Kidney tubule cell (primary cell): Measurements from ENCODE around the gene MON2.

Source experiments
- DNase-seq: peaks from one replicate; pipeline ENCODE4 v3.0.0-alpha.2; 2018; ENCODE audit warnings: low spot score

Gene MON2

DNA sequence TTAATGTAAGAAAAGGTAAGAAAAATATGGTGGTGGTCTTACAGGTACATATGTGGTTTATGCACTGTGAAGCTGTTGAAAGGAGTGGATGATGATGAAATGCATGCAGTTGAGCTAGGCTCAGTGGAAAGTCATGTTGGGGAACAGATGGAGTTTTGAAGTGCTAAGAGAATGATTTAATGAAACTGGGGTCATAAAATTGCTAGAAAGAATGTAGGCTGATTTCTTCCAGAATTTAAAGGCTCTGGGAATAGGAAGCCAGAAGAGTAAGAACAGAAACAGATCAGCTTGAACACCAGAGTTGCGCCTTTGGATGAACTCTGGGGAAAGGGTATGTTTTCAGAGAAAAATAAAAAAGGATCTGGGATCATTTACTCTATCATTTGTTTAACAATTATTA is 146.5 kb downstream of the MON2 start:
- no peak for DNase-seq

DNA sequence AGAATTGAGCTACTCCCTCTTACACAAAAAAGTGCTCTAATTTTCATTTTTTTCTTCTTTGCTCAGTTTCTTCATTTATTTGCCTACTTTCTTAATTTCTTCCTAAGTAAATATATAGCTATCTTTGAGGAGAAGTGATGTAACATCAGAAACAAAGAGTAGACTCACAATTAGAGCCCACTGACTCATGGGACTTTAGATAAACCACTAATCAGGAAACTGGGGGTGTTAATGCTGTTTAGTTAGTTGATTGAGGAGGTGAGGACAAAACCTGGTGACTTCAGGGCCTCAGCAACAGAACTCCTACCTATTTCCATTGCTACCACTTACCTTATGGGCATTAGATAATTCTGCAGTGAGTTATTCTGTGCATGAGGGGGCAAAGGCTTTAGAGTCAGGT is 151.7 kb downstream of the MON2 start:
- no peak for DNase-seq

DNA sequence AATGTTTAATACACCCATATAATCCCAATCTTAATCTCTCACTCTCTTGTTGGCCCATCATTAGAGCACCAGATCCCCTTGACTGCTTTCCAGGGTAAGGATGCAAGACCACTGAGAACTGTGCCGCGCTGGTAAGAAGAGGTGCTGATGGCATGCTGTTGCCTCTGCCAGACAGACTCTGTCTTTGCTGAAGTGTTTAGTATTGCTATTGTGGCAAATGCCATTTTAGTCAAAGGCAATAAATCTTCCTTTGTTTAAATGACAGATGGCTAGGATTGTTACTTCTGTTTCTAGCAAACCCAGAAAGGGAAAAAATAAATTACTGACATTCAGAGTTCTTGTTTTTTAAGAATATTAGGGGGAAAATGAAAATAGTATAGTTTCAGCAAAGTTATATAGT is 152.3 kb downstream of the MON2 start:
- DNase-seq: no peak

DNA sequence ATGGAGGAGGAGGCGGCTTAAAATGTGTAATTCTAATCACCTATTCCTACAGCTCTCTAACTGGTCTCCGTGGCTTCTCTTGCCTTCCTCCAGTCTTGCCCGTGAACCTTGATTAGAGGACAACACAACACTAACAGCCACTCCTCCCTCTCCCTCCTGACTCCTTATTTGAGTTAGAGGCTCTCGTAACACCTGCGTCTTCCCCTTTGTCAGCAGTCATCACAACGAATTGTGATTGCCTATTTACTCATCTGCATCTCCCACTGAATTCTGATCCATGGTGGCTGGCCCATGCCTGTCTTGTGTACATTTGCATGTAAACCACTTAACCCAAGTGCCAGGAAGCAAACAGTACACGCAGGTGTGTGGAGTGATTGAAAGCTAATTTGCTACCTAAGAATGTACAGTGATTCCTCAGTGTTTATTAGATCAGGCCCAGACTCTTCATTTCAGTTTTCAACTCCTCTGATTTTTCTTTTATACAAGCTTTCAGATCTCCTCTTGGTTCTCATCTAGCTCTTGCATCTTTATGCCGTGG is 154.5 kb downstream of the MON2 start:
- no peak for DNase-seq

DNA sequence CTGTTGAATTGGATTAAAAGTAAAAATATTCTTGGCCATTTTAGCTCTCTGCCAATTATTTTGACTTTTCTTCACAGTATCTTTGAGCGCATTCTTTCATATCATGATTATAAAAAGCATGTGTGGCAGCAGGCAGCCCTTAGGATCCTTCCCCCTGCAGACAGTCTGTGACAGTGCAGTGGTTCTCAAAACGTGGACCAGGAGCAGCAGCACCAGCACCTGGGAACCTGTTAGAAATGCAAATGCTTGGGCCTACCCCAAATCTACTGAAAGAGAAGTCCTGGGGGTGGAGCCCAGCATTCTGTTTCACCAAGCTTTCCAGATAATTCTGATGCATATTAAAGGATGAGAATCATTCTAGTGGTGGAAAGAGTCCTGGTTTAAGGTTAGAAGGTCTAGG is 155.6 kb downstream of the MON2 start:
- no peak for DNase-seq

DNA sequence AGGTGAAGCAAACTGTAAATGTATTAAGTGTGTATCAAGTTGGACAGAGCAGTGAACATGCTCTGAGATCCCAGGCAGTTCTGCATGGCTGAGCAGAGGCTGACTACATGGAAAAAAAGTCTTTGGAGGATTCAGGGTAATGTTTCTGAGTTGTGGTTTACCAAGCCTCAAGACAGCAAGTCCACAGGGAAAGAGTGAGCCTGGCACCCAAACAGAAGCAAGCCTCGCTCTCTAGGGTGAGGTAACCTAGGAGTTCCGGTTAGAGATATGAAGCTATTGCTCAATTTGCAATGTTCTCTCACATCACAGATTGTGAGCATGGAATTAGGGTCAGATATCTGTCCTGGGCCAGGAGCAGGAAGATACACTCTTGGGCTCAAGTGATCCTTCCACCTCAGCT is 158.6 kb downstream of the MON2 start:
- peak; percentile 89 for DNase-seq

DNA sequence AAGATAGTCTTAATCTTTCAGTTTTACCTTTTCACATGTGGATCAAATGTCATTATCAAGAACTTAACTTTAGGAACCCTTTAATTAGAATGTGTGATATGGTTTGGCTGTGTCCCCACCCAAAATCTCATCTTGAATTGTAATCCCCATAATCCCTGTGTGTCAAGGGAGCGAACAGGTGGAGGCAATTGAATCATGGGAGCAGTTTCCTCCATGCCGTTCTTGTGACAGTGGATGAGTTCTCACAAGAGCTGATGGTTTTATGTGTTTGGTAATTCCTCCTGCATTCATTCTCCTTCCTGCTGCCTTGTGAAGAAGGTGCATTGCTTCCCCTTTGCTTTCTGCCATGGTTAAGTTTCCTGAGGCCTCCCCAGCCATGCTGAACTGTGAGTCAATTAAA is 160.6 kb downstream of the MON2 start:
- no peak for DNase-seq

DNA sequence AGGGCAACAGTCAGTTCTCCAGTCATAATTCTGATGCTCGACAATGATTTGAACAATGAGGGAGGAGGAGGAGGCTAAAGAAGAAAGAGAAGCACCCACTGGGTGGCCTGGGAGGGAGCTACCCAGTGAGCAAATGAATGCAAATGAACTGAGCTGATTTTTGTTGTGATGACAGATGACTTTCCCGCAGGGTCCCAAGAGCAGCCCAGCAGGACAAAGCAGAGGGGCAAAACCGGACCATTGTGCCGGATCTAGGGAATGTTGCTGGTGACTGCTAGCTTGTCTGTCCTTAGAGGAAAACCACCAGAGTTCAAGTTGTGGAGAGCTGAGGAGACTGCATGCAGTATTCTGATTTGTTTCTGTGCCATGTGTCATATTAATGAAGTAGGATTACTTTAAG is 162.8 kb downstream of the MON2 start:
- no peak for DNase-seq

DNA sequence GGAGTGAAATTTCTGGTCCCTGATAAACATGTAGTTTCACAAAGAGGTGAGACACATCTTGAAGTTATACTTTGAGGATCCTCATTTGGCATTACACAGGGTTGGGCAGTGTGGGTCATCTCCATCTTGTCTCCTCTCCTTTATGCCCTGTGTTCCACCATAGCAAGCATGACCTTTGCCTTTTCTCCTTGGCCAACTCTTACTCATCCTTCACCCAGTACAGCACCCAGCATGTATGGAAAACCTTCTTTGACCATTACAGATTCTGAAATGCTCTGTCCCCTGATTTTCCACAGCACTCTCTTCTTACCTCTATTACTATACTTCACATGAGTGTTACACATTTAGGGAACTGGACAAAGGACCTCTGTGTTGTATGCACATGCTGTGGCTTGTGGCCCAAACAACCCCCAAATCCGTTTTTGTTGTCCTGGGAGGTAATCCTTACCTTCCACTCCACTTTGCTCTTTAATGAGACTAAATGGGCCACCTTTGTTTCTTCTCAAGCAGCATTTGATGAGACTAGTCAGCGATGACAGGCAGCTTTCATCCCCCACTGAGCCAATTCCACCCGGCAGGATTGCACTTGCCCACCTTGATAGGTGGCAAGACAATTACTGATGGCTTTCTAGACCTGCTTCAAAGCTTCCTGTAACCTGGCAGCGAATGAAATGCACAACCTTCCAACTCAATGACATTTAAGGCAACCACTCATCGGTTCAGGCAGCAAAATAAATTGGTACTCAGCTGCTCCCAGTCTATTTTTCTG is 163.5 kb downstream of the MON2 start:
- no peak for DNase-seq

DNA sequence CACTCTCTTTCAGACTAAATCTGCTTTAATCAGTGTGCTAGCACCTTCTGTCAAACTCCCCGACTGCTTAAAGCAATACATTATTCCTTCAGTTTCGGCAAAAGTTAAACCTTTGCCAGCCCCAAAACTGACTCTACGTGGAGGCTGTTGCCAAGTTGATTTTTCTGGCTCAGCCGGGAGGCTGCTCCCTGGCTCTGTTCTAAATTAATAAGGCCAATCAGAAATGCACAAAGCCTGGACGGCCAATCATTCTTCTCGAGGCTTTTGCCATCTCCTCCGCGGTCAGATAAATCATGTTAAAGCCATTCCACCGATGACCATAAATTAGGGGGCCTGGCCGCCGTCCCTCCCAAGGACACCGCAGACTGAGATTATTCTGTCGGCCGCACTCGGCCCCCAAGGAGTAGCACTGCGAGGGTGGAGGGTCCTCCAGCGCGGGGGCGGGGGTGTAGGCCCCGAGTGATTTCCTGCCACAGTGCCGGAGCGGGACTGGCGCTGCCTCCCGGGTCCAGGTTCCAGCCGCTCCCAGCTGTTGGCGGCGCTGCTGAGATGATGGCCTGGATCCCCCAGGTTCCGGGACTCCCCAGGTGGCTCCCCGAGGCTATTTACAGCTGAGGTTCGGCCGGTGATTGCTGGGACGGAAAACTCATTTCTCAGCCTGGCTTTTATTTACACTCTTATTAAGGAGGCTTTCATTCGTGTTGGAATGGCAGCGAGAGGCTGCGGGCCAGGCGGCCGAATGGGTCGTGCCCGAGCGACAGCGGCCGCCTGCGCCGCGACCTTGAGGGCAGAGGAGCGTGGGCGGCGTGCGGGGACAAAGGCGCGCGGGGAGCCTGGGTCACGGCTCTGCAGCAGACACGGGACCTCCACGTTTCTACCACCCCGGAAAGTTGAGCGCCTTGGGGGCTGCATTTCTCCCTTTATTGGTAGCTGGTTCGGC is 165.1 kb downstream of the MON2 start:
- peak; percentile 65 for DNase-seq

DNA sequence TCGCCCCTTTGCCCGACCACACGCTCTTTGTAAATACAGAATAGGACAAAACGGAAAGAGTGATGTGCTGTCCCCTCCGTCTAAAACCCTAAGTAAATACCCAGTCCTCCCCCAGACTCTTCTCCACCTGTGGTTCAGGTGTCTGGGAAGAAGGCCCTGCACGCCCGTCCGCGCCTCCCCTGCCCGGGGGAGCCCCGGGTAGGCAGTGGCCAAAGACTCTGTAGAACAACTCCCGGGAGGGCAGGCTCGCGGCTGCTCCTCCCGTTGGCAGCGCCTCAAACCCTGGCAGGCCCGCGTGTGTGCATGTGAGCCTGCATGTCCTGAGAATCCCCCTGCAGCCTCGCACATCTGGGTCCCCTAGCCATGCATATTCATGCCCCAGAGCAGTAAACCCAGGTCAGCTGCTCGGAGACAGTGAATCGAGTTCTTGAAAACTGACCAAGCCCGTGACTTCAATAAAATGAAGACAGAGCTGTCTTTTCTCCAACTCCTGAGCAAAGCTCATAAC is 165.8 kb downstream of the MON2 start:
- DNase-seq: no peak

DNA sequence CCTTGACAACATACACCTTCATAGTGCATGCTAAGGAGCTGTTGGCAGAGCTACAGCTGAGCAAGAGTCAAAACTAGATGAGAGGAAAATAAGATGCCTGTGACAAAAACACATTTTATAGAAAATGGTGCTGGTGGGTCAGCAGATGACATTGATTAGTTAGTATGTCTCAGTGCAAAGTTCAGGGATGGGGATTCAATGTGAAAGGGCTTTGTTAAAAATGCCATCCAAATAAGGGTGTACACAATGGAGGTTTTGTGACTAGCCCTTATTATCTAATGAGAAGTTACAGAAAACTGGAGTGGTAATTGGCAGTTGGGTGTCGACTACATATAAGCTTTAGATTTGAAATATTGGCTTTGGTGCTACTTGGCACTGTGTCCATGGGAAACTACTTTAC is 169.0 kb downstream of the MON2 start:
- DNase-seq: no peak

DNA sequence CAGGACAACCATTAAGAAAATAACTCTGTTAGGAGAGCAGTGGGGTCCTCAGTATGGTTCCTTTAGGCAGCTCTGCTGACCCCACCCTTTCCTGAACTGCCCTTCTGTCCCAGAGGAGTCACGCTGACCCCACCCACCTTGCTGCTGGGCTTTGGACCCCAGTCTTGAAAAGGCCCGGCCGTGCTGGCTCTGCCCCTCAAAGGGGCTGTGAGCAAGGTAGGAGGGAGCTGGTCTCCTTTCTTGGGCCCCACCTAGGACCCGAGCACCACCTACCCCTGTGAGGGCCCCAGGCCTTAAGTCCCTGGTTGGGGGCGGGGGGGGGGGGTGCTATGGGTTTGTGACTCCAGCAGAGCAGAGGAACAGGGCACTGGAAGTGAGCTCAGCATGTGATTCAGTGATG is 171.1 kb downstream of the MON2 start:
- no peak for DNase-seq

DNA sequence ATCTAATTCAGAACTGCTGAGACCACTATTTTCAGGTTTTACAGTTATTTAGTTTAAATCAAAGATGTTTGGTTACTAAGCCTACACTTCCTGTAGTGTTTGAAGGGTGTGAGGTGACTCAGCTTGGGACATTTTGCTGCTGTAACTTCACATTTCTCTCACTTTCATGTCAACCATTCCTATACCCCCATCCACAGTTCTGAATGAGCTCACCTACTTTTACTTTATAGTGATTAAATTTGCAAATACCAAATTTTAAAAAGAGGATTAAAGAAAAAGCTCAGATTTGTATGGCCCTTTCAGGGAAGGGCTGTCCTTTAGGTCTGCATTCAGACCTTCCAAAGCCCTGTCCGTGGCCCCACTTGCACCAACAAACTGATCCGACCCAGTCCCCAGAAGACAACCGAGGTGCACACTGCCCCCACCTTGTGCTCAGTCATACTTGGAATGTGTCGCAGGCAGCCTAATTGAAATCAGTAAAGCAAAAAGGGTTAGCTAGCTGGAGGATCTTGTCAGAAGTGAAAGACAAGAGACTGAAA is 174.4 kb downstream of the MON2 start:
- peak; percentile 60 for DNase-seq

DNA sequence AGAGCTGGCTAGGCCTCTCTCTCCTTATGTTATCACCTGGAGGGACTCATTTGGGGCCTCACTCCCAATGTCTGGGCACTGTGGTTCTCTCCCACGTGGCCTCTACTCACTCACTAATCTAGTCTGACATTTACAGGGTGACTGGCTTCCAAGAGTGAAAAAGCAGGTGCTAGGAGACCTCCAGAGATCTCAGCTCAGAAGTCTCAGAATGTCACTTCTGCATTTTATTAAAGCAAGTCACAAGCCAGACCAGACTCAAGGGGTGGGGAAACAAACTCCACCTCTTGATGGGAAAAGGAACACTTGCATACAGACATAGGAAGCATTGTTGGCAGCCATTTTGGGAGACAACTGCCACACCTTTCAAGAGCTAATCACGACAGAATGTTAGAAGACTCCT is 175.9 kb downstream of the MON2 start:
- DNase-seq: no peak

DNA sequence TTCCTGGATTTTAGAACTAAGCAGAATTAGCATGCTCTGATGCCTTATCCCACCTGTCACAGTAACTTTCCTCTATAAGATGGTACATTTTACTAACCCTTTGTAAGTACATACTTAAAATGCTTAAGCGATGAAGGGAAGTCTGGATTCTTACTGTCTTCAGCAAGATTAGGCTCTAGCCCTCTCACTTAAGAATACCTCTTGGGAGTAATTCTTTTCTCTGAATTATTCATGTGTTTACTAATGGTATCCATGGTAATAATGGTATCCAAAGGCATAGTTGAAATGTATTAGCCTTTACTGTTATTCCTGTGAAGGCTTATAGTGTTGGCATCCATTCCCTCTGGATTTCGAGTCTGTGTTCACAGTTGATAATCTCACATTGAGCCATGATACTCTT is 176.9 kb downstream of the MON2 start:
- DNase-seq: no peak

DNA sequence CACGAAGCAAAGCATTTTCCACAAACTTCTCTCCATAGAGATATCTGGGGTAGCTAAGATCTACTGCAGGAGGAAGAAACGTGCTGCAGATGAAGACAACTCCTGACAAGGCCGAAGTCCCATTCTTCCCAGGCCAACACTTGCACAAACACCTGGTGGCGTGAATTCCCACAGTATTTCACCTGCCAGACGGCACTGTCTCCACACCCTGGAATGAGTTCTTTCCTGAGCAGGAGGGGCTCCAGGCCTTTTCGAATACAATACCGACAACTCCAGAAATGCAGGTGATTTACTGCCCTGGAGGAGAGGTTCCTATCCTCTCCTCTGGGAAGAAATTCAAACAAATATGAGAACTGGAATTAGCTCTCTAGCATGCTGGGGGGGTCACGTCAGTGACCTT is 179.9 kb downstream of the MON2 start:
- DNase-seq: no peak

DNA sequence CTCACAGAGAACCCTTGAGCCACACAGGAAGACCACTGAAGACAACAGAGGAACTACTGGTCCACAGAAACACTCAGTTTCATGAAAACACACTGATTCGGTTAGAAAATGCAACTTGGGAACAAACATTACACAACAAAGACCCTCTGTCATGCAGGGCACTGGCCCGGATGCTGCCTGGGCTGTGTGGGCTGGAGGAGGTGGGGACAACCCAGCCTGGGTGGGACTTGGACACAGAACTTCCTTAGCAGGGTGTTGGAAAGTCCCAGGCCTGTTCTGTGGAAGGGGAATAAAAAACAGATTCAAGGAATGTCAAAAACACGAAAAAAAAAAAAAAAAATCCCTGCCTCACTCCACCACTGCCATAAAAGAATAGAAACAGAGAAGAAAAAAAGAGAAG is 181.0 kb downstream of the MON2 start:
- DNase-seq: no peak

DNA sequence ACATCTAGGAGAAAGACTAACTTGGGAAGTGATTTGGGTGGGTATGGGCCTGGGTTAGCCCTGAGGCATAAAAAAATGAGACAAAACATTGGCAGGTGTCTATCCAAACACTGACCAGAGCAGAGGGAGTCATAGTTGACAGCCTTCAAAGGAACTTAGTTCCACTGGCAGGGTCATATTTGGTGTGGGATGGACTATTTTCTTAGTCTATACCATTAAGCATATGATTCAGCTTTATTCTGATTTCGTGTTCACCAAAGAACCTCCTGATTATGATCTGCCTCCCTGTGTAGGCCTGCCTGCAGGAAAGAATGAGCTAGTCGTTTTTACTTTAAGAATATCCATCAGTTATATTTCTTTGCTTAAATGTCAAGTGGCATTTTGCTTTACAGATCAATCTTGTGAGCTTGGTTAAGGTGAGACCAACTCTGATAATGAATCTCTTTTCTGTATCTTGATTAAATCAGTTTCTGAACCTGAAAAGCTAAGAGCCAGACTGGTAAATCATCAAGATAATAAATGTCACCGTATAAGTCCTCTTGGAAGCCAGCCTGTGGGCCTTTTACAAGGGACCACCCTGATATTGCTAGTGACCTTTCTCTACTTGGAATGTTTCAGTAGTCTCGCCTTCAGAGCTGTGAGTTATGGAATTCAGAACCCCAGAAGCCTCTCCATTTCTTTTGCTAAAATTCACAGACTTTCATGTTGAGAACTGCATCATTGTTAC is 182.9 kb downstream of the MON2 start:
- DNase-seq: no peak
